Activated CD4-positive, alpha-beta T cell treated with anti-CD3 and anti-CD28 coated beads for 36 hours (primary cell): ENCODE measurements around the gene RPL27A. TPM values are rescaled to one million over a fixed set of nuclear protein-coding genes. Genes with fewer than 3 reads are reported as not detected.

Experiments used
- ATAC-seq: fragments of 200-7000 bp; cut with Tn5 transposase; one replicate; pipeline ENCODE4 v1.10.0; 2021; ENCODE audit warnings: mild to moderate bottlenecking, moderate library complexity
- CTCF ChIA-PET: fragments of 350-600 bp; sonication (Branson Sonifier 250); formaldehyde crosslinking; loops from one replicate; lab custom pipeline; 2021; ENCODE audit warnings: antibody characterized with exemption; lab: Charles Lee
- POLR2A ChIA-PET: fragments of 350-600 bp; sonication (Branson Sonifier 250); formaldehyde crosslinking; loops from one replicate; lab custom pipeline; 2021; ENCODE audit warnings: antibody characterized with exemption, inconsistent platforms; lab: Charles Lee
- DNase-seq: peaks from one replicate; pipeline ENCODE4 v3.0.0-alpha.2; 2020
- H3K27ac Mint-ChIP-seq: one replicate; pipeline ENCODE4 v1.8.0; 2021; ENCODE audit warnings: mixed read lengths
- H3K27me3 Mint-ChIP-seq: one replicate; pipeline ENCODE4 v1.8.0; 2021; ENCODE audit warnings: mixed read lengths
- H3K36me3 Mint-ChIP-seq: one replicate; pipeline ENCODE4 v1.8.0; 2021; ENCODE audit warnings: low read depth, mixed read lengths
- H3K4me1 Mint-ChIP-seq: one replicate; pipeline ENCODE4 v1.8.0; 2021; ENCODE audit warnings: mixed read lengths
- H3K4me3 Mint-ChIP-seq: one replicate; pipeline ENCODE4 v1.8.0; 2021; ENCODE audit warnings: mild to moderate bottlenecking, moderate library complexity, mixed read lengths
- H3K9me3 Mint-ChIP-seq: one replicate; pipeline ENCODE4 v1.8.0; 2021; ENCODE audit warnings: low read depth, mixed read lengths
- intact Hi-C, 2 experiments: fragments of 100-400 bp; cut with DNase I in 1 of 2; cut with micrococcal nuclease in 1 of 2; formaldehyde crosslinking; loops; one replicate each; pipeline versions ENCODE4 v1.14.2 to v1.15.1; 2022 to 2024; cut with DNase I, micrococcal nuclease
- total RNA-seq, 2 experiments: library from RNA; stranded (reverse); gene quantifications; one replicate each; pipeline ENCODE4 v1.2.3, GENCODE V29; 2021

RPL27A gene
- total RNA-seq, 2 experiments from 2014 or later, result 688 to 1,021 TPM

DNA sequence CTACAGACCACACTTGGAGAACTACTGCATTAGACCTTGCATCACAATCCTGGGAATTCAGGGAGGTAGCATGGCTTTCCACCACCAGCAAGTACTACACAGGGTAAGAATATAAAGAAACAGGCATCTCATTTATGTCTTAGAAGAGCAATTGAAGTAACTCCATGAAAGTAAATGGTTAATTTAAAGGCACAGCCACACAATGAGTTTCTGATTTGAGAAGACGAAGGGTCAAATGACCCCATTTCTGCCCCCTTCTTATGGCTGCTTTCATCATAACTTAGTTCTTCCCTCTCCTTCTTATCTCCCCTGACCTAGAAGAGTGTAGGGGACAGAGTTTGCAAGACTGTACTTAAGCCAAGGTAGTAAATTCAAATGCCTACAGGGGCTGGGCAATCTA, 6.1 kb upstream of the RPL27A start:
- peaks cover 2% of the 10 kb centered on the region for H3K9me3 Mint-ChIP-seq
- intact Hi-C loops, result no loop called here
- DNase-seq (no peak), ATAC-seq (no peak)
- H3K27me3 Mint-ChIP-seq, result no peaks in the 10 kb centered on the region
- ChIA-PET CTCF (interaction anchor here (0.6 kb wide), 1 partner anchor 349 kb away, joined by 5 read pairs; no protein-coding TSS in a partner anchor), POLR2A (no interaction called here)
- H3K27ac Mint-ChIP-seq, result no peak overlapping the region
- peaks cover 6% of the 10 kb centered on the region for H3K4me1 Mint-ChIP-seq
- peaks cover 24% of the 10 kb centered on the region for H3K36me3 Mint-ChIP-seq
- H3K4me3 Mint-ChIP-seq, result no peak overlapping the region

DNA sequence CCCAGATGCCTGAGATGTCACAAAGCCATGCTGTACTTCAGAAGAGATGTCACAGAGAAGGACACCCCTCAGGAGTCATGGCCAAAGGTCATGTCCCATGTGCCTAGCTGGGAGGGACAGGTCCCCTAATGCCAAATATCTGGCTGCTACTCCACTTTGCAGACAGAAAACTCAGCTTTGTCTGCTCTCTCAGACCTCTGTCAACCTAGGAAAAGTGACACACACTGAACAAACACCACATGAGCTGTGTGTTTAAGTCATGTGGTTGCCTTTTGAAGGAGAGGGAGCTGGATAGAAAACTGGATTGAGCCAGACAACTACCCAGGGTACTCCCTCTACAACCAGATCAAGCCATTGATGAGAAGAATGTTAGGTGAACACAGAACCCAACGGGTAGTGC, 3.6 kb upstream of the RPL27A start:
- intact Hi-C loops, result no loop called here
- Mint-ChIP-seq H3K27me3 (no peaks in the 10 kb centered on the region), H3K27ac (no peak overlapping the region), H3K9me3 (peaks cover 2% of the 10 kb centered on the region), H3K4me1 (peaks cover 12% of the 10 kb centered on the region), H3K4me3 (no peak overlapping the region), H3K36me3 (peaks cover 38% of the 10 kb centered on the region)
- CTCF ChIA-PET, result interaction anchor here (0.8 to 0.9 kb wide), 2 partner anchors 120 to 280 kb away, joined by 3 to 5 read pairs; no protein-coding TSS in a partner anchor
- ATAC-seq (no peak), DNase-seq (no peak)
- POLR2A ChIA-PET, result no interaction called here

DNA sequence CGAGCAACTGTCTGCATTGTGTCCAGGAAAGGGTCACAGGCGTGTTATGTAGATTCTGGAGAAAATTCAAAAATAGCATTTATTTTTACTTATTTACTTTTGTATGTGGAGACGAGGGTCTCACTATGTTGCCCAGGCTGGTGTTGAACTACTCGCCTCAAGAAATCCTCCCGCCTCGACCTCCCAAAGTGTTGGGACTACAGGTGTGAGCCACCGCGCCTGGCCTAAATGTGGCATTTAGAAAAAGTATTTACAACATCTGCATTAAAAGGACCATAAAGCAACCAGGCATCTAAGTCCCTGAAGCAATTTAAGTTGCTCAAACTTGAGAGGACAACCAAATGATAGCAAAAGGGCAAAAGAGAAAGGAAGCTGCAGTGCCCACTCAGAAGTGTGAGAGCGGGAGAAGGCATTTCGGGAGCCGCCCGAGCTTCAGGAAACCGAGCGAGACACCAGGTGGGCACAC, 722 bp upstream of the RPL27A start:
- CTCF ChIA-PET, result interaction anchor here (0.6 kb wide), 1 partner anchor 1010 kb away, joined by 3 read pairs; no protein-coding TSS in a partner anchor
- intact Hi-C loops, result loop anchor here (1.0 to 10.0 kb wide), 13 partner anchors 229 to 1773 kb away; partner anchors contain the start of genes TMEM9B (in 2 of the 2), ADM (in 1 of the 2), AKIP1 (in 1 of the 2) and AMPD3 (in 1 of the 2)
- Mint-ChIP-seq H3K27ac (peak overlapping the region; percentile 98), H3K27me3 (no peaks in the 10 kb centered on the region), H3K4me3 (peak overlapping the region; percentile 97), H3K36me3 (peaks cover 67% of the 10 kb centered on the region), H3K4me1 (peaks cover 41% of the 10 kb centered on the region), H3K9me3 (peaks cover 2% of the 10 kb centered on the region)
- ATAC-seq (peak; percentile 17), DNase-seq (no peak)
- POLR2A ChIA-PET, result no interaction called here

DNA sequence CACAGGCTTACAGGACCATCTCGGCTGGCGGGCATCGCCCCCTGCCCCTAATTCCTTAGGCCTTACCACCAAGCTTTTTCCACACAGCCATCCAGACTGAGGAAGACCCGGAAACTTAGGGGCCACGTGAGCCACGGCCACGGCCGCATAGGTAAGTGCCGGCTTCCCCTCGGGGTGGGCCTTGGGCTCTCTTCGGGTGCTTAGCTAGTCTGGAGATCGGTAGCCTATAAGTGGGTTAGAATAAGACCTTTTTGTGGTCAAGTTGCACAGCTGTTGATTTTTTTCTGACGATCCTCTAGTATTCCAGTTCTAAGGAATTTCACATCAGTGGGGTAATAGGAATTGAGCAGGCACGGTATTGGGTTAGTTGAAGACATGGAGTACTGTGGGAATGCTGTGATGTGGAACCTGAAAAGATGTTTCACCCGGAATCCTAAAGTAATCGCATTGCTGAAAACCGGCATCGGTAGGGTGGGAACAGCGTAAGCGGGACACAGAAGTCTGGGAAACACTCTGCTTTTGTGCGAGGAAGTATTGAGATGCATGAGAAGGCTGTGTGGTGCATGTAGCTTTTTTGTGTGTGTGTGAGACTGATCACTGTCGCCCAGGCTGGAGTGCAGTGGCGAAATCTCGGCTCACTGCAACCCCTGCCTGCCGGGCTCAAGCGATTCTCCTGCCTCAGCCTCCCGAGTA, 669 bp downstream of the RPL27A start:
- ATAC-seq, result no peak
- intact Hi-C loops, result loop anchor here (2.0 to 10.0 kb wide), 7 partner anchors 282 to 1772 kb away; partner anchors contain the start of genes ADM (in 1 of the 2), AMPD3 (in 1 of the 2) and TMEM9B (in 1 of the 2)
- peak; percentile 44 for DNase-seq
- Mint-ChIP-seq H3K9me3 (peaks cover 2% of the 10 kb centered on the region), H3K27ac (peak overlapping the region; percentile 98), H3K4me1 (peaks cover 52% of the 10 kb centered on the region), H3K4me3 (peak overlapping the region; percentile 97), H3K36me3 (peaks cover 80% of the 10 kb centered on the region), H3K27me3 (no peaks in the 10 kb centered on the region)
- POLR2A ChIA-PET, result interaction anchor here (0.8 to 1.5 kb wide), 2 partner anchors 14 to 89 kb away, joined by 3 read pairs; partner anchors contain the start of gene STK33
- CTCF ChIA-PET, result interaction anchor here (0.6 to 0.7 kb wide), 2 partner anchors 276 to 1290 kb away, joined by 3 read pairs; no protein-coding TSS in a partner anchor

DNA sequence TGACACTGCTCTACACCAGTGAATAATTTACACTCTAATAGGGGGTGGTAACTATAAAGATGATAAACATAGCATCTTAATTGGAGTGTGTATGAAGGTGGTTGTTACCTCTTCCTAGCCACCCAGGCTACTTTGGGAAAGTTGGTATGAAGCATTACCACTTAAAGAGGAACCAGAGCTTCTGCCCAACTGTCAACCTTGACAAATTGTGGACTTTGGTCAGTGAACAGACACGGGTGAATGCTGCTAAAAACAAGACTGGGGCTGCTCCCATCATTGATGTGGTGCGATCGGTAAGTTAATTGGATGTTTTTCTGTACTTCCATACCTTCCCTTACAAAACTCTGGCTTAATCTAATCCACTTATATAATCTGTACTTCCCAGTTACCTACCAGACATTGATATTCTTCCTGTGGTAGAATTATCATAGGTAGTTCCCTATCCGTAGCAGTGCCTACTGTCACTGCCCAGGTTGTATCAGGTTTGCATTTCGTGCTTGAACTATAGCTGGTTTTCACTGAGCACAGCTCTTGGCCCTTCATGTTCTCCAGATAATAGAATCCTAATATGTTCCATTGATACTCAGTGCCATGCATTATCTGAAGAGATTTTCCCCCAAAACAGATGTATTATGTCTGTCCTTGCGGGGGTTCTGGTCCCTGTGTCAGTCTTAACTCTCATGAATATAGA, 2.2 kb downstream of the RPL27A start:
- H3K4me3 Mint-ChIP-seq, result peak overlapping the region; percentile 97
- CTCF ChIA-PET, result no interaction called here
- peaks cover 62% of the 10 kb centered on the region for H3K4me1 Mint-ChIP-seq
- ATAC-seq (no peak), DNase-seq (no peak)
- POLR2A ChIA-PET, result no interaction called here
- intact Hi-C loops, result loop anchor here (5.0 to 10.0 kb wide), 10 partner anchors 128 to 1770 kb away; partner anchors contain the start of genes ADM (in 1 of the 2), AKIP1 (in 1 of the 2), AMPD3 (in 1 of the 2) and NRIP3 (in 1 of the 2)
- H3K27ac Mint-ChIP-seq, result peak overlapping the region; percentile 98
- H3K36me3 Mint-ChIP-seq, result peaks cover 90% of the 10 kb centered on the region
- H3K27me3 Mint-ChIP-seq, result no peaks in the 10 kb centered on the region
- H3K9me3 Mint-ChIP-seq, result peaks cover 2% of the 10 kb centered on the region

DNA sequence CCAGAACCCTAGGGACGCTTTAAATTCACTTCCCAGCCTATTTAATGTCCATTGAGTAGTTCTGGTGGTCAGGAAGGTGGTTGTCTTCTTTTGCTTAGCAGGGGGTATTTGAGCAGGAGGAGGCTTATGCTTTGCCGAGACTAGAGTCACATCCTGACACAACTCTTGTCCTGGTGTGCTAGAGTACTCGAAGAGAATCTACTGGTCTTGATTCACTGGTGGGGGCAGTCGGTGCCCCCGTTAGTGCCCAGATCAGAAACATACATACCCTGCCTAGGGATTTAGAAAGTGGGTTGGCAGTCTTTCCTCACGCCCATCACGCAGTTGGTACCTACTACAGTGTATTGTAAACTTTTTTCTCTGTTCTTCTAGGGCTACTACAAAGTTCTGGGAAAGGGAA, 2.7 kb downstream of the RPL27A start:
- ChIA-PET POLR2A (no interaction called here), CTCF (no interaction called here)
- peak overlapping the region; percentile 98 for H3K27ac Mint-ChIP-seq
- H3K4me1 Mint-ChIP-seq, result peaks cover 68% of the 10 kb centered on the region
- peaks cover 91% of the 10 kb centered on the region for H3K36me3 Mint-ChIP-seq
- DNase-seq (no peak), ATAC-seq (no peak)
- intact Hi-C loops, result loop anchor here (5.0 to 10.0 kb wide), 7 partner anchors 127 to 1769 kb away; partner anchors contain the start of genes ADM (in 1 of the 2), AKIP1 (in 1 of the 2), AMPD3 (in 1 of the 2) and NRIP3 (in 1 of the 2)
- H3K9me3 Mint-ChIP-seq, result peaks cover 2% of the 10 kb centered on the region
- H3K27me3 Mint-ChIP-seq, result no peaks in the 10 kb centered on the region
- peak overlapping the region; percentile 97 for H3K4me3 Mint-ChIP-seq

DNA sequence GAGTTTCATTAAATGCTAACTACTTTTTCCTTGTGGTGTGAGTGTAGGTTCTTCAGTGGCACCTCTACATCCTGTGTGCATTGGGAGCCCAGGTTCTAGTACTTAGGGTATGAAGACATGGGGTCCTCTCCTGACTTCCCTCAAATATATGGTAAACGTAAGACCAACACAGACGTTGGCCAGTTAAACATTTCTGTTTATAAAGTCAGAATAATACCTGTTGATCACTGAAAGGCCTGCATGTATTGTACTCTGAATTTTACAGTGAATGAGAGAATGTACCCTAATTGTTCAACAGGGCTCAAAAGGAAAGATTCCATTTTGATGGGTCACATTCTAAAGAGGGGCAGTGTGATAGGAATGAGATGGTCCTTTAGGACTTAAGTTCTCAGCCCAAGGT, 3.2 kb downstream of the RPL27A start:
- peaks cover 86% of the 10 kb centered on the region for H3K36me3 Mint-ChIP-seq
- CTCF ChIA-PET, result no interaction called here

DNA sequence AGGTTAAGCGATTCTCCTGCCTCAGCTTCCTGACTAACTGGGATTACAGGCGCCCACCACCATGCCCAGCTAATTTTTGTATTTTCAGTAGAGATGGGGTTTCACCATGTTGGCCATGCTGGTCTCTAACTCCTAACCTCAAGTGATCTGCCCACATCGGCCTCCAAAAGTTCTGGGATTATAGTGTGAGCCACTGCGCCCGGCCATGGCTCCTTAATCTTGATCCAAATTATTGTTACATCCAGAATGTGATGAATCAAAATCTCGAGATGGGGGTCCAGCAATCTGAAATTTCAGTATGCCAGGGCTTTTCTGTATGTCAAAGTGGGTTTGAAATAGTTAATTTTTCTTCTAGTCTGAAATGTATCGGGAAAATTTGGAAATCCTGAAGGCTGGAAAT, 3.7 kb downstream of the RPL27A start:
- H3K4me1 Mint-ChIP-seq, result peaks cover 63% of the 10 kb centered on the region
- DNase-seq (no peak), ATAC-seq (no peak)
- H3K9me3 Mint-ChIP-seq, result no peaks in the 10 kb centered on the region
- H3K36me3 Mint-ChIP-seq, result peaks cover 86% of the 10 kb centered on the region
- CTCF ChIA-PET, result interaction anchor here (0.7 kb wide), 1 partner anchor 214 kb away, joined by 3 read pairs; no protein-coding TSS in a partner anchor
- intact Hi-C loops, result loop anchor here (5.0 to 10.0 kb wide), 7 partner anchors 126 to 1768 kb away; partner anchors contain the start of genes ADM (in 1 of the 2), AKIP1 (in 1 of the 2), AMPD3 (in 1 of the 2) and NRIP3 (in 1 of the 2)
- peak overlapping the region; percentile 98 for H3K27ac Mint-ChIP-seq
- H3K4me3 Mint-ChIP-seq, result peak overlapping the region; percentile 12
- no peaks in the 10 kb centered on the region for H3K27me3 Mint-ChIP-seq
- POLR2A ChIA-PET, result no interaction called here

More for the DNA sequence above, 3.2 kb downstream of the RPL27A start:
- Mint-ChIP-seq H3K4me1 (peaks cover 64% of the 10 kb centered on the region), H3K4me3 (peak overlapping the region; percentile 97), H3K27ac (peak overlapping the region; percentile 98), H3K27me3 (no peaks in the 10 kb centered on the region), H3K9me3 (peaks cover 1% of the 10 kb centered on the region)
- POLR2A ChIA-PET, result no interaction called here
- ATAC-seq (no peak), DNase-seq (no peak)
- intact Hi-C loops, result loop anchor here (5.0 to 10.0 kb wide), 7 partner anchors 126 to 1769 kb away; partner anchors contain the start of genes ADM (in 1 of the 2), AKIP1 (in 1 of the 2), AMPD3 (in 1 of the 2) and NRIP3 (in 1 of the 2)

DNA sequence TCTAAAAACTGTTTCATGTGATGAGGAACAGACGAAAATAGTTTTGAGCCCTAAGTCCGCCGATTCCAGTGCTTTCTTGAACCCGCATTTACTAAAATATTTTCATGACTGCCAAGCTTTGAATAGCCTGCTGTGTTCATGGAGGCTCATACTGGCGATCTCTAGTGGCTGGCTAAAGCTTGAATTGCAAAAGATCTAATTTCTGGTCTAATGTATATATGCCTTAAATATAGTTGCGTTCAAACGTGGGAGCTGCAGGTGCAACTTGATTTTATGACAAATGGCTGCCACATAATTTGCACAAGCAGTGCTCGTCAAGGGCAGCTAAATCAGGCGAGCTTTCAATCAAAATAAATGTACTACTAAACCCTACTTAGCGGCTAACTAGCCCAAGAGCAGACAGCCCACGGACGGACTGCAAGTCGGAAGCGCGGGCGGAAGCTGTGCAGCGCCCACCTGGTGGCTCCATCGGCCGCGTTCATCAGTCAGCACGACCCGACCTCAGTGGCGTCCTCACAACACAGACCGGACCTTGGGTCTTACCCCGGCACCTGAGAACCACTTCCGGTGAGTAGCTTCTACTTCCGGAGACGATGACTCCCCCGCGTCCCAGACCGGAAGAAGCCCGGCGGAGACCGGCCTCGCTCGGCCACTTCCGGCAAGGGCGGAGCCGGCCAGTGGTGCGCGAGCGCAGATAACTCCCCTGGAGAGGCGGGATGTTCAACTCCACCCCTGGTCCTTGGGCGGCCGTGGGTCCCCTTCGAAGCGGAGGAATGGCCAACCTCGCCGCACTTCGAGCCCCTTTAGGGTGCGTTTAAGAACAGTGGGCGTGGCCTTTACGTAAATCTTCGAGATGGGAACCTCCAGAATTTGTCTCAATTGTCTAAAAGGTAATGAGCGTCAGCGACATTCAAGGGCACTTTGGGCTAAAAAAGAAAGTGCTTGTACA, 6.1 kb downstream of the RPL27A start:
- peak; percentile 90 for ATAC-seq
- H3K9me3 Mint-ChIP-seq, result no peaks in the 10 kb centered on the region
- no peaks in the 10 kb centered on the region for H3K27me3 Mint-ChIP-seq
- H3K27ac Mint-ChIP-seq, result peak overlapping the region; percentile 98
- intact Hi-C loops, result loop anchor here (1.0 to 10.0 kb wide), 12 partner anchors 56 to 1766 kb away; partner anchors contain the start of genes ADM (in 1 of the 2), AKIP1 (in 1 of the 2), AMPD3 (in 1 of the 2) and EIF3F (in 1 of the 2)
- H3K36me3 Mint-ChIP-seq, result peaks cover 81% of the 10 kb centered on the region
- DNase-seq, result peak; percentile 92
- ChIA-PET POLR2A (interaction anchor here (0.6 to 2.2 kb wide), 6 partner anchors 10 to 222 kb away, joined by 3 to 7 read pairs (median 3); partner anchors contain the start of gene AKIP1), CTCF (interaction anchor here (1.2 kb wide), 1 partner anchor 846 kb away, joined by 3 read pairs; no protein-coding TSS in a partner anchor)
- peak overlapping the region; percentile 94 for H3K4me3 Mint-ChIP-seq
- H3K4me1 Mint-ChIP-seq, result peaks cover 56% of the 10 kb centered on the region
